ENCODE results near the gene PTPN20. TPM values are rescaled to one million over a fixed set of nuclear protein-coding genes. Genes with fewer than 3 reads are reported as not detected.

The PTPN20 gene
- total RNA-seq, 6 experiments from 2014 or later = not detected

DNA sequence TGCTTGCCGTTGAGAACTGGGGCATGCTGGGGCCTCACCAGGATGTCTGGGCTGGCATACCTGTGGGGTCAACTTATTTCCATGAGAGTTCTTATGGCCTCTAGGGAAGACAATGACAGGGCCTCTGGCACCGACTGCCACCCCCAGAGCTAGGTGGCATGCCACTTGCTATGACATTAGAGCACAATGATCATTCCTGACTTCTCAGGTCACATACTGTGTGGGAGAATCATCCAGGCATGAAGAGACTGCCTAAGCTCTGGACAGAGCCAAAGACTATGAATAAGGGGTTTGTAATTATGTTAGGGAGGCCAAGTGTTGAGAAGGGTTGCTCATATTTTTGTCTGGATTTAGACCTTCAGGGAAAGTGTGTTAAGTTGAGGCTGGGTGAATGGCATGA lies 97.5 kb downstream of the PTPN20 start:
- H3K27me3 Mint-ChIP-seq (ENCODE audit: insufficient read depth) = peaks cover 6% of the 10 kb centered on the region
- H3K9me3 Mint-ChIP-seq = no peaks in the 10 kb centered on the region
- TF ChIP-seq, protein P1, sequence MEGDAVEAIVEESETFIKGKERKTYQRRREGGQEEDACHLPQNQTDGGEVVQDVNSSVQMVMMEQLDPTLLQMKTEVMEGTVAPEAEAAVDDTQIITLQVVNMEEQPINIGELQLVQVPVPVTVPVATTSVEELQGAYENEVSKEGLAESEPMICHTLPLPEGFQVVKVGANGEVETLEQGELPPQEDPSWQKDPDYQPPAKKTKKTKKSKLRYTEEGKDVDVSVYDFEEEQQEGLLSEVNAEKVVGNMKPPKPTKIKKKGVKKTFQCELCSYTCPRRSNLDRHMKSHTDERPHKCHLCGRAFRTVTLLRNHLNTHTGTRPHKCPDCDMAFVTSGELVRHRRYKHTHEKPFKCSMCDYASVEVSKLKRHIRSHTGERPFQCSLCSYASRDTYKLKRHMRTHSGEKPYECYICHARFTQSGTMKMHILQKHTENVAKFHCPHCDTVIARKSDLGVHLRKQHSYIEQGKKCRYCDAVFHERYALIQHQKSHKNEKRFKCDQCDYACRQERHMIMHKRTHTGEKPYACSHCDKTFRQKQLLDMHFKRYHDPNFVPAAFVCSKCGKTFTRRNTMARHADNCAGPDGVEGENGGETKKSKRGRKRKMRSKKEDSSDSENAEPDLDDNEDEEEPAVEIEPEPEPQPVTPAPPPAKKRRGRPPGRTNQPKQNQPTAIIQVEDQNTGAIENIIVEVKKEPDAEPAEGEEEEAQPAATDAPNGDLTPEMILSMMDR (IDR thresholded peaks at IDR 0.05) = no peak
- no peak overlapping the region for H3K4me3 Mint-ChIP-seq
- H3K36me3 Mint-ChIP-seq (ENCODE audit: low read depth) = no peaks in the 10 kb centered on the region
- no peaks in the 10 kb centered on the region; the same call in 1 of the 2 replicates for H3K4me1 Mint-ChIP-seq (ENCODE audit: low read depth)
- H3K27ac Mint-ChIP-seq = no peak overlapping the region
- no peak for DNase-seq

DNA sequence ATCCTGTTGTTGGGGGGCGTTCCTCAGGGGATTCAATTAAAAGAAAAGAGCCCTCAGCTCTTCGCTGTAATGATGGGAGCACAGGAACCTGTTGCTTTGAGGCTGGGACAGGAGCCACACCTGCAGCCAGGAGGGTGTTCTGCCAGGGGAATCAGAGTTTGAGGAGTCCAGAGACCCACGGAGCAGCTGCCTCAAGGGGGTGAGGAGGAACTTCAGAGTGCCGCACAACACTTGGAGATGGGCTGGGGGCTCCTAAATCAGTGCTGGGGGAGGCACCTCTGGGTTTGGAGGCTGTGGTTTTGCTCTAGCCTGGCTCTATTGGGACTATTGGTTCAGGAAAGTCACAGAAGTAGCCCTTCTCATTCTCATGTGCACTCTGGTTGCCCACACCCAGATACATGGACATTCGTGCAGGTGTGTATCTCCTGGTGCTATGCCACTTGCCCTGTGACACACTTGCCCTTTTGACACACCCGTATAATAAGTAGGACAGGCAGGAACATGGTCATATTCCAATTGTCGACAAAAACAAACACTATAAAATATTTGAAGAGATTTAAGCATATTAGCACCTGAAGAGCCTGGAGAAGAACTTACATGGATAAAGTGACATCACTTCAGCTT lies 98.1 kb downstream of the PTPN20 start:
- H3K9me3 Mint-ChIP-seq = no peaks in the 10 kb centered on the region
- H3K27me3 Mint-ChIP-seq (ENCODE audit: insufficient read depth) = peaks cover 6% of the 10 kb centered on the region
- DNase-seq = no peak
- no peaks in the 10 kb centered on the region for H3K36me3 Mint-ChIP-seq (ENCODE audit: low read depth)
- no peak overlapping the region for H3K27ac Mint-ChIP-seq
- H3K4me3 Mint-ChIP-seq = no peak overlapping the region
- no peaks in the 10 kb centered on the region; the same call in 1 of the 2 replicates for H3K4me1 Mint-ChIP-seq (ENCODE audit: low read depth)
- TF ChIP-seq, protein P1 (IDR thresholded peaks at IDR 0.05) = no peak

DNA sequence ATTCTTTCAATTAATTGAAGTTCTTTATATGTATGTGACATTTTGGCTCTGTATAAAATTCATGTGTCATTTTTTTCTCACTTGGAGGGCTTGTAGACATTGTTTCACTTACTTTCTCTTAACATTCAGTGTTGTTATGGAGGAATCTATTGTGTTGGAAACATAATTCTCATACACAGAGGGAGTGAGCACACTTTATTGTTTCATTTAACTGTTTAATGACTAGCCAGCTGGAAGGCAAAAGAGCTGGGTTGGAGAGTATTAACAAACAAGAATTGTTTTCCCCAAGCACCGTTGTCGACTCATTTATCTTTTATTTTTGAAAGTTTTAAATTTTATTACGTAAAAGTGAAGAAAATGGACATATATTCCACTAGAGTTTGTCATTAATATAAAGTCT lies 98.8 kb downstream of the PTPN20 start:
- H3K27me3 Mint-ChIP-seq (ENCODE audit: insufficient read depth) = peaks cover 6% of the 10 kb centered on the region

DNA sequence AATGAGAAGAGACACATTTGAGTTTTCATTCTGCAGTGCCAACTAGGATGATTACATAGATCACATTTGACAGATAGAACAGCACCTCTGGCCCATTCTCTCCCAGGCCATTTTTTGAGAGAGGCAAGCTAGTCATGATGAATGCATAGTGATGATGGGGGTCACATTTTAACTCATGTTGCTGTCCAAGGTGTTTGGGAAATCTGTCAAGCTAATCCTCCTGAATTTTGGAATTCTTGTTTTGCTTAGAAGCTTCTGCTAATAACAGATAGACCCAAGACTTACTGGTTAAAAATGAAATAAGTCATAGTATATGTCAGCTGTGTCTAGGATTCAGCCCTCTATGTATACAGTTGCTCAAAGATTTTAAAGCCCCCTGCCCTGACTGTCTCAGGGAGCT lies 101.0 kb downstream of the PTPN20 start:
- H3K4me1 Mint-ChIP-seq (ENCODE audit: low read depth) = no peaks in the 10 kb centered on the region; the same call in 1 of the 2 replicates
- no peak for DNase-seq
- H3K4me3 Mint-ChIP-seq = no peak overlapping the region
- no peaks in the 10 kb centered on the region for H3K9me3 Mint-ChIP-seq
- H3K36me3 Mint-ChIP-seq (ENCODE audit: low read depth) = no peaks in the 10 kb centered on the region
- TF ChIP-seq, protein P1 (IDR thresholded peaks at IDR 0.05) = no peak
- no peak overlapping the region for H3K27ac Mint-ChIP-seq
- peaks cover 6% of the 10 kb centered on the region for H3K27me3 Mint-ChIP-seq (ENCODE audit: insufficient read depth)

More for the DNA sequence above, 98.8 kb downstream of the PTPN20 start:
- Mint-ChIP-seq H3K36me3 (ENCODE audit: low read depth) (no peaks in the 10 kb centered on the region), H3K4me1 (ENCODE audit: low read depth) (no peaks in the 10 kb centered on the region; the same call in 1 of the 2 replicates), H3K9me3 (no peaks in the 10 kb centered on the region), H3K4me3 (no peak overlapping the region), H3K27ac (no peak overlapping the region)
- TF ChIP-seq, protein P1 (IDR thresholded peaks at IDR 0.05) = no peak
- no peak for DNase-seq

DNA sequence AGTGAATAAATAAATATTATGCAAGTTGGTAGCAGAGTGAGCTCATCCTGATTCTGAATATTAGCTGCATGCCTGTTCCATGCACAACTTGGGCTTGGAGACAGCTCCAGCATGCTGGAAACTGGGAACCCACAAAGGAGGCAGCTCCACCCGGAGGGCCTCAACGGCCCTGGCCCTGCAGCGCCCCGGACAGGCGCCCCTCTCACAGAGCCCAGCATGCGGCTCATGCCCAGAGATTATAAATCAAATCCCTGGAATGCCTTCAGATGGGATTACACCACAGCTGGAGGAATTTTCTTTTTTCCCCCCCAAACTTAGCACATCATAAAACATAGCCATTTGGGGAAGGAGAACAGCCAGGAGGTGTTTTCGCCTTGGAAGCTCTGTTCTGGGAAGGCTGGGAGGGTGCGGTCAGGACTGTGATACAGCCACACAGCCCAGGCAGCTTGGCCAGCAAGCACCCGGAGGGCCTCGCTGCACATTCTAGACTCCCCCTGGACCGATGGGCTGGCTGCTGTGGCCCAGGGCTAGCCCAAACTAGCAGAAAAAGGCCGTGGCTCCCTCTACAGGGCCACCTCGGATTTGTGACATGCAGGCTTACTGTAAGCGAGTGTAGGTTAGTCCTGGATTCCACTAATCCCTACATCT lies 102.4 kb downstream of the PTPN20 start:
- Mint-ChIP-seq H3K36me3 (ENCODE audit: low read depth) (no peaks in the 10 kb centered on the region), H3K27me3 (ENCODE audit: insufficient read depth) (peaks cover 8% of the 10 kb centered on the region), H3K9me3 (no peaks in the 10 kb centered on the region), H3K27ac (no peak overlapping the region), H3K4me3 (no peak overlapping the region), H3K4me1 (ENCODE audit: low read depth) (no peaks in the 10 kb centered on the region; the same call in 1 of the 2 replicates)
- no peak for DNase-seq
- TF ChIP-seq, protein P1 (IDR thresholded peaks at IDR 0.05) = no peak; the same call in 1 of the 2 replicates

Measured in HFFc6 (cell line).